ENCODE results near the gene NAPSA. TPM values are rescaled to one million over a fixed set of nuclear protein-coding genes. Genes with fewer than 3 reads are reported as not detected.
"Not testable (repeated sequence)": the region's sequence is repeated elsewhere in the genome, so short reads cannot be mapped to it uniquely, and the experiment has no call there.

NAPSA gene
- total and polyA plus RNA-seq, 9 of the 15 experiments (the other 6 are each of a cell fraction or from before 2014, with no cell fraction given) = 0.25 to 1.9 (median 0.69) TPM

- POLR2A ChIA-PET; H3K27ac ChIP-seq (ENCODE audit: extremely low read depth, low read depth, low read length); H3K9ac ChIP-seq (ENCODE audit: insufficient read depth in 1 of 2, low read depth in 2 of 2, low read length in 2 of 2); H3K4me3 ChIP-seq; H3K27me3 ChIP-seq (ENCODE audit: control insufficient read depth in 2 of 2, insufficient read depth in 2 of 2, low read length in 2 of 2); in situ Hi-C loops (cut with MboI); intact Hi-C loops (cut with micrococcal nuclease); H2AFZ ChIP-seq (ENCODE audit: low read depth, low read length); H3K4me2 ChIP-seq (ENCODE audit: insufficient read depth, low read length); DNase-seq (ENCODE audit: extremely low read depth in 1 of 4, low spot score in 3 of 4); FAIRE-seq; H4K20me1 ChIP-seq (replicated peaks; ENCODE audit: control insufficient read depth, insufficient read depth, low read length); BruUV-seq (replicated peaks); H3K9me1 ChIP-seq (ENCODE audit: control insufficient read depth, insufficient read depth, low read length); H3K9me3 ChIP-seq (replicated peaks; ENCODE audit: control insufficient read depth, insufficient read depth, low read depth, low read length); ATAC-seq; CTCF ChIA-PET (ENCODE audit: low intra/inter-chr PET ratio): not testable (repeated sequence)
- Histone ChIP-seq H3K36me3 (ENCODE audit: control insufficient read depth, insufficient read depth, low read length) (peaks cover 68% of the 10 kb centered on the region), H3K4me1 (replicated peaks in 1 of 2; ENCODE audit: control insufficient read depth in 2 of 2, insufficient read depth in 2 of 2, low read length in 2 of 2) (peaks cover under 1 to 13% of the 10 kb centered on the region in 2 experiments; a peak in 3 of 5 replicates), H3K79me2 (ENCODE audit: control insufficient read depth, insufficient read depth, low read length) (peaks cover 81% of the 10 kb centered on the region)
- WGBS (ENCODE audit: insufficient coverage, low coverage, missing lambda C conversion rate) = 94% methylated on average over 14 of the region's 23 CpGs
- peak; percentile 93 for TF ChIP-seq ZBTB33 (CRISPR knock-in tag; IDR thresholded peaks at IDR 0.05)
Observed at GRCh38 chr19:50390952-50391351, 25.5 kb upstream of the NAPSA start.

- DNase-seq (ENCODE audit: extremely low read depth in 1 of 4, low spot score in 3 of 4); intact Hi-C loops (cut with micrococcal nuclease); H3K4me2 ChIP-seq (ENCODE audit: insufficient read depth, low read length); H2AFZ ChIP-seq (ENCODE audit: low read depth, low read length); H3K9me3 ChIP-seq (replicated peaks; ENCODE audit: control insufficient read depth, insufficient read depth, low read depth, low read length); BruUV-seq (replicated peaks); POLR2A ChIA-PET; in situ Hi-C loops (cut with MboI); H3K9me1 ChIP-seq (ENCODE audit: control insufficient read depth, insufficient read depth, low read length); CTCF ChIA-PET (ENCODE audit: low intra/inter-chr PET ratio); FAIRE-seq; H3K4me3 ChIP-seq; H3K27ac ChIP-seq (ENCODE audit: extremely low read depth, low read depth, low read length); H4K20me1 ChIP-seq (replicated peaks; ENCODE audit: control insufficient read depth, insufficient read depth, low read length); H3K27me3 ChIP-seq (ENCODE audit: control insufficient read depth in 2 of 2, insufficient read depth in 2 of 2, low read length in 2 of 2); H3K9ac ChIP-seq (ENCODE audit: insufficient read depth in 1 of 2, low read depth in 2 of 2, low read length in 2 of 2); ATAC-seq: not testable (repeated sequence)
- peaks cover 4 to 19% of the 10 kb centered on the region in 2 experiments; a peak in 3 of 5 replicates for H3K4me1 ChIP-seq (replicated peaks in 1 of 2; ENCODE audit: control insufficient read depth in 2 of 2, insufficient read depth in 2 of 2, low read length in 2 of 2)
- peaks cover 81% of the 10 kb centered on the region for H3K79me2 ChIP-seq (ENCODE audit: control insufficient read depth, insufficient read depth, low read length)
- WGBS (ENCODE audit: insufficient coverage, low coverage, missing lambda C conversion rate) = 98% methylated on average over 3 of the region's 3 CpGs
- peaks cover 65% of the 10 kb centered on the region for H3K36me3 ChIP-seq (ENCODE audit: control insufficient read depth, insufficient read depth, low read length)
Observed at GRCh38 chr19:50390295-50390694, 24.9 kb upstream of the NAPSA start.

All from K562 (cell line).